Stomach (tissue), 9 donors: ENCODE data around the gene MOB3B. TPM values are rescaled to one million over a fixed set of nuclear protein-coding genes. Genes with fewer than 3 reads are reported as not detected.
"Not testable (repeated sequence)": the region's sequence is repeated elsewhere in the genome, so short reads cannot be mapped to it uniquely, and the experiment has no call there.

Source experiments
- DNase-seq, 2 donors: peaks; one replicate each; pipeline versions ENCODE4 v3.0.0 to v3.0.0-alpha.2; 2013 to 2019
- H3K27ac ChIP-seq, 5 donors: fragments of 200-600 bp in 4 of 5; sonication (generic) in 4 of 5; one replicate each; pipeline ENCODE4 v1.5.1; 2013 to 2019; ENCODE audit warnings: mild to moderate bottlenecking in 1 of 5, moderate library complexity in 1 of 5
- H3K27me3 ChIP-seq, 3 donors: fragments of 200-600 bp; sonication (generic); one replicate each; pipeline ENCODE4 v1.5.1; 2017 to 2019; ENCODE audit warnings: mixed run types in 1 of 3
- H3K36me3 ChIP-seq, 4 donors: fragments of 200-600 bp; sonication (generic); 1 replicate in 3 of 4; 2 replicates in 1 of 4; pipeline ENCODE4 v1.5.1; 2016 to 2019
- H3K4me1 ChIP-seq, 4 donors: fragments of 200-600 bp; sonication (generic); one replicate each; pipeline ENCODE4 v1.5.1; 2016 to 2019
- H3K4me3 ChIP-seq, 4 donors: fragments of 200-600 bp; sonication (generic) in 3 of 4; one replicate each; pipeline ENCODE4 v1.5.1; 2016 to 2019; ENCODE audit warnings: mild to moderate bottlenecking in 1 of 4
- H3K9me3 ChIP-seq, 4 donors: fragments of 200-600 bp; sonication (generic); one replicate each; pipeline ENCODE4 v1.5.1; 2016 to 2019
- EP300 ChIP-seq: sonication (generic); formaldehyde crosslinking; IDR thresholded peaks from one replicate; pipeline ENCODE4 v1.6.1; 2017; ENCODE audit warnings: antibody characterized with exemption
- POLR2A ChIP-seq, 4 donors: fragments of 450-650 bp; IDR thresholded peaks; one replicate each; pipeline ENCODE4 v1.6.1; 2016; ENCODE audit warnings: antibody characterized with exemption in 4 of 4, control low read depth in 2 of 4, mild to moderate bottlenecking in 1 of 4, moderate library complexity in 1 of 4
- POLR2AphosphoS5 ChIP-seq, 3 donors: sonication (generic); formaldehyde crosslinking; IDR thresholded peaks; one replicate each; pipeline ENCODE4 v1.6.1; 2016; ENCODE audit warnings: antibody characterized with exemption in 3 of 3
- WGBS, 5 donors: extraction: QIAGEN DNeasy Blood & Tissue Kit in 3 of 5; methylation state at CpG; one replicate each; pipeline versions ENCODE4 v1.1.5 to v1.1.7; 2013 to 2018; 5-methylcytosine and 5-hydroxymethylcytosine counted together
- intact Hi-C: fragments of 100-400 bp; cut with DNase I; formaldehyde crosslinking; loops from one replicate; pipeline ENCODE4 v1.15.1; 2023; ENCODE audit warnings: low total_unique reads
- polyA plus RNA-seq, 3 donors: library from polyadenylated mRNA; stranded (reverse); fragments of 200-250 nt; gene quantifications; one replicate each; pipeline ENCODE4 v1.2.3, GENCODE V29; 2013
- total RNA-seq, 5 donors: library from RNA; depleted of rRNA; stranded (reverse); fragments of >200 nt; gene quantifications; one replicate each; pipeline versions ENCODE4 v1.1.0 to v1.2.3, GENCODE V29; 2014 to 2016
- TF ChIP-seq, protein P1 (sequence below), 7 experiments: fragments of 450-650 bp in 4 of 7; fragments of 200-600 bp in 3 of 7; sonication (generic) in 3 of 7; IDR thresholded peaks; one replicate each; pipeline ENCODE4 v1.5.1; 2016 to 2019; ENCODE audit warnings: antibody characterized with exemption in 7 of 7, control low read depth in 2 of 7, mild to moderate bottlenecking in 1 of 7
- donor health status: healthy with polysubstance abuse.
- donor health status: Bipolar disorder and iron deficiency.
- donor health status: healthy.

Gene MOB3B
- total and polyA plus RNA-seq, 8 donors = 4.0 to 32.7 (median 9.7) TPM

GRCh38 chr9:27506981-27507380 is 22.6 kb downstream of the MOB3B start:
- no peak overlapping the region for H3K27ac ChIP-seq
- WGBS, 5 donors = 48 to 76% (median 65%) methylated on average over 2 of the region's 2 CpGs
- TF ChIP-seq POLR2AphosphoS5 (IDR thresholded peaks at IDR 0.05) = no peak
- no peak for TF ChIP-seq EP300
- TF ChIP-seq, protein P1, sequence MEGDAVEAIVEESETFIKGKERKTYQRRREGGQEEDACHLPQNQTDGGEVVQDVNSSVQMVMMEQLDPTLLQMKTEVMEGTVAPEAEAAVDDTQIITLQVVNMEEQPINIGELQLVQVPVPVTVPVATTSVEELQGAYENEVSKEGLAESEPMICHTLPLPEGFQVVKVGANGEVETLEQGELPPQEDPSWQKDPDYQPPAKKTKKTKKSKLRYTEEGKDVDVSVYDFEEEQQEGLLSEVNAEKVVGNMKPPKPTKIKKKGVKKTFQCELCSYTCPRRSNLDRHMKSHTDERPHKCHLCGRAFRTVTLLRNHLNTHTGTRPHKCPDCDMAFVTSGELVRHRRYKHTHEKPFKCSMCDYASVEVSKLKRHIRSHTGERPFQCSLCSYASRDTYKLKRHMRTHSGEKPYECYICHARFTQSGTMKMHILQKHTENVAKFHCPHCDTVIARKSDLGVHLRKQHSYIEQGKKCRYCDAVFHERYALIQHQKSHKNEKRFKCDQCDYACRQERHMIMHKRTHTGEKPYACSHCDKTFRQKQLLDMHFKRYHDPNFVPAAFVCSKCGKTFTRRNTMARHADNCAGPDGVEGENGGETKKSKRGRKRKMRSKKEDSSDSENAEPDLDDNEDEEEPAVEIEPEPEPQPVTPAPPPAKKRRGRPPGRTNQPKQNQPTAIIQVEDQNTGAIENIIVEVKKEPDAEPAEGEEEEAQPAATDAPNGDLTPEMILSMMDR (IDR thresholded peaks at IDR 0.05) = no peak
- no peak for TF ChIP-seq POLR2A (IDR thresholded peaks at IDR 0.05)
- no peak for DNase-seq
- H3K27me3 ChIP-seq = no peaks in the 10 kb centered on the region
- peaks cover 0 to 5% (median 0%) of the 10 kb centered on the region in 4 donors for H3K36me3 ChIP-seq
- no peaks in the 10 kb centered on the region for H3K9me3 ChIP-seq
- no peak overlapping the region for H3K4me3 ChIP-seq
- intact Hi-C loops = no loop called here
- no peaks in the 10 kb centered on the region for H3K4me1 ChIP-seq

- intact Hi-C loops = no loop called here
- no peak overlapping the region for H3K4me3 ChIP-seq
- TF ChIP-seq POLR2AphosphoS5 (IDR thresholded peaks at IDR 0.05) = no peak
- no peak for TF ChIP-seq POLR2A (IDR thresholded peaks at IDR 0.05)
- TF ChIP-seq EP300 = no peak
- TF ChIP-seq, protein P1 (IDR thresholded peaks at IDR 0.05) = no peak
- H3K9me3 ChIP-seq = no peaks in the 10 kb centered on the region
- no peaks in the 10 kb centered on the region for H3K4me1 ChIP-seq
- DNase-seq = peak in 1 of 2 donors; percentile 32
- no peaks in the 10 kb centered on the region for H3K27me3 ChIP-seq
- 46 to 60% (median 51%) methylated on average over 5 of the region's 5 CpGs for WGBS, 5 donors
- peaks cover 0 to 5% (median 0%) of the 10 kb centered on the region in 4 donors for H3K36me3 ChIP-seq
- no peak overlapping the region for H3K27ac ChIP-seq
Observed at GRCh38 chr9:27505744-27506161, 23.9 kb downstream of the MOB3B start.

DNA sequence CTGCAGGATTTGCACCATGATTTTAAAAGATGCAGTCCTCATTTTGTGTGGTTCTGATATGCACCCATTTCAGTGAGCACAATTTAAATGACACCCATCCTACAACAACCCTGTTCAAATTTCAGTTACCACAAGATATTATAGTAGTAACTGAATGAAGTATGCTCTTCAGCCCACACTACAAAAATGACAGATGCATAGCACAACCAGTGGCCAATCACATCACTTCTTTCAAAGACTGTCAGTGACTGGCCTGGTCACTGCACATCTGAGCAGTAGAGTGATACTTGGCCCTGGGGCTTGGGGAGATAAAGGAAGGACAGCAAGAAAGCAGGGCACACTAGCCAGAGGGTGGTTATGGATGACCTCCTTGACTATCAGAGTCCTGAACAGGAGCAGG is 25.4 kb downstream of the MOB3B start:
- no peak for DNase-seq
- peaks cover 0 to 5% (median 0%) of the 10 kb centered on the region in 4 donors for H3K36me3 ChIP-seq
- no peak for TF ChIP-seq POLR2AphosphoS5 (IDR thresholded peaks at IDR 0.05)
- TF ChIP-seq POLR2A (IDR thresholded peaks at IDR 0.05) = no peak
- no peak for TF ChIP-seq EP300
- TF ChIP-seq, protein P1 (IDR thresholded peaks at IDR 0.05) = no peak
- H3K27me3 ChIP-seq = no peaks in the 10 kb centered on the region
- H3K4me3 ChIP-seq = no peak overlapping the region
- H3K9me3 ChIP-seq = no peaks in the 10 kb centered on the region
- H3K27ac ChIP-seq = no peak overlapping the region
- peaks cover 0 to 4% (median 0%) of the 10 kb centered on the region in 4 donors for H3K4me1 ChIP-seq
- intact Hi-C loops = no loop called here

- Histone ChIP-seq H3K36me3 (peaks cover 0 to 5% (median 0%) of the 10 kb centered on the region in 4 donors), H3K27ac (no peak overlapping the region), H3K9me3 (no peaks in the 10 kb centered on the region), H3K4me3 (no peak overlapping the region), H3K4me1 (peaks cover 0 to 6% (median 0%) of the 10 kb centered on the region in 4 donors), H3K27me3 (no peaks in the 10 kb centered on the region)
- TF ChIP-seq POLR2AphosphoS5 (IDR thresholded peaks at IDR 0.05) (no peak), EP300 (no peak), POLR2A (IDR thresholded peaks at IDR 0.05) (no peak)
- TF ChIP-seq, protein P1 (IDR thresholded peaks at IDR 0.05) = no peak
- no peak for DNase-seq
- 90 to 96% (median 93%) methylated on average over 4 of the region's 4 CpGs for WGBS, 5 donors
- intact Hi-C loops = no loop called here
Observed at GRCh38 chr9:27503623-27504022, 26.0 kb downstream of the MOB3B start.

DNA sequence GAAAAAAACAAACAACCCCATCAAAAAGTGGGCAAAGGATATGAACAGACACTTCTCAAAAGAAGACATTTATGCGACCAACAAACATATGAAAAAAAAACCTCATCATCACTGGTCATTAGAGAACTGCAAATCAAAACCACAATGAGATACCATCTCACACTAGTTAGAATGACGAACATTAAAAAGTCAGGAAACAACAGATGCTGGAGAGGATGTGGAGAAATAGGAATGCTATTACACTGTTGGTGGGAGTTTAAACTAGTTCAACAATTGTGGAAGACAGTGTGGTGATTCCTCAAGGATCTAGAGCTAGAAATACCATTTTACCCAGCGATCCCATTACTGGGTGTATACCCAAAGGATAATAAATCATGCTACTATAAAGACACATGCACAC is 28.7 kb downstream of the MOB3B start:
- intact Hi-C loops = not testable (repeated sequence)
- 86 to 91% (median 89%) methylated on average over 3 of the region's 3 CpGs for WGBS, 5 donors

More for the DNA sequence above, 28.7 kb downstream of the MOB3B start:
- H3K27me3 ChIP-seq, H3K36me3 ChIP-seq, H3K4me3 ChIP-seq, H3K27ac ChIP-seq, H3K9me3 ChIP-seq, DNase-seq: not testable (repeated sequence)
- H3K4me1 ChIP-seq = peaks cover 0 to 18% (median 8%) of the 10 kb centered on the region in 4 donors
